GM12878 (cell line): ENCODE results near the gene SMIM20.

Experiments
- CBX3 ChIP-seq: fragments of 200-600 bp; sonication (generic); IDR thresholded peaks from 2 replicates; pipeline ENCODE4 v1.6.1; 2016; ENCODE audit warnings: low read depth, borderline replicate concordance
- CHD4 ChIP-seq: fragments of 200-600 bp; sonication (generic); IDR thresholded peaks from 2 replicates; pipeline ENCODE4 v1.6.1; 2016; ENCODE audit warnings: mild to moderate bottlenecking
- ELK1 ChIP-seq: IDR thresholded peaks from 2 replicates; pipeline ENCODE4 v1.6.1; 2012; ENCODE audit warnings: low read depth, low read length, improper control_type of control experiment
- KDM1A ChIP-seq: fragments of 200-600 bp; sonication (generic); IDR thresholded peaks from 2 replicates; pipeline ENCODE4 v1.6.1; 2016; ENCODE audit warnings: borderline replicate concordance
- NFIC ChIP-seq: IDR thresholded peaks from 2 replicates; pipeline ENCODE4 v1.6.1; 2012; ENCODE audit warnings: low read depth, mild to moderate bottlenecking, inconsistent platforms, low read length, moderate library complexity
- NKRF ChIP-seq: fragments of 450-650 bp; conservative IDR thresholded peaks from 2 replicates; pipeline ENCODE4 v1.6.1; 2017; ENCODE audit warnings: mild to moderate bottlenecking, moderate library complexity
- NRF1 ChIP-seq: conservative IDR thresholded peaks from 2 replicates; pipeline ENCODE4 v1.6.1; 2011; ENCODE audit warnings: mild to moderate bottlenecking, low read depth, low read length, improper control_type of control experiment
- RFX5 ChIP-seq: IDR thresholded peaks from 2 replicates; pipeline ENCODE4 v1.6.1; 2011; ENCODE audit warnings: low read depth, low read length, improper control_type of control experiment
- SMAD1 ChIP-seq: fragments of 450-650 bp; IDR thresholded peaks from 2 replicates; pipeline ENCODE4 v1.6.1; 2018; ENCODE audit warnings: mild to moderate bottlenecking, low read depth; ENCODE audit not compliant: partially characterized antibody
- SREBF2 ChIP-seq: IDR thresholded peaks from 2 replicates; pipeline ENCODE4 v1.6.1; 2012; ENCODE audit warnings: mild to moderate bottlenecking, low read length
- ZNF274 ChIP-seq: IDR thresholded peaks from one replicate; pipeline ENCODE4 v1.8.0; 2011; ENCODE audit not compliant: insufficient read length, insufficient read depth
- TF ChIP-seq, protein P1 (sequence below), 3 experiments: IDR thresholded peaks in 2 of 3; conservative IDR thresholded peaks in 1 of 3; 2 replicates each; pipeline ENCODE4 v1.5.1; 2011; ENCODE audit warnings: low read depth in 3 of 3, low read length in 3 of 3, mild to moderate bottlenecking in 3 of 3, control low read depth in 2 of 3, moderate library complexity in 2 of 3, inconsistent platforms in 1 of 3, mixed read lengths in 1 of 3; ENCODE audit not compliant: control insufficient read depth in 2 of 3, insufficient read depth in 1 of 3; ENCODE audit errors: extremely low read depth in 1 of 3

DNA sequence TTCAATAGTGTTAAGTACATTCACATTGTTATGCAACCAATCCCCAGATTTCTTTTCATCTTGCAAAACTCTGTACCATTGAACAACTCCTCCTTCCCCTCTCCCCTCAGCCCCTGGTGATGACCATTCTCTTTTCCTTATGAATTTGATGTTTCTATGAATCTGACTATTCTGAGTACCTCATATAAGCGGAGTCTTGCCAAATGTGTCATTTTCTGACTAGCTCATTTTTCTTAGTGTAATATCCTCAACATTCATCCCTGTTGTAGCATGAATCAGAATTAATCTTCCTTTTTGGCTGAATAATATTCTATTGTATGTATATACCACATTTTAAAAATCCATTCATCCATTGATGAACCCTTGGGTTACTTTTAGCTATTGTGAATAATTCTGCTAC lies 34.0 kb downstream of the SMIM20 start:
- TF ChIP-seq, protein P1, sequence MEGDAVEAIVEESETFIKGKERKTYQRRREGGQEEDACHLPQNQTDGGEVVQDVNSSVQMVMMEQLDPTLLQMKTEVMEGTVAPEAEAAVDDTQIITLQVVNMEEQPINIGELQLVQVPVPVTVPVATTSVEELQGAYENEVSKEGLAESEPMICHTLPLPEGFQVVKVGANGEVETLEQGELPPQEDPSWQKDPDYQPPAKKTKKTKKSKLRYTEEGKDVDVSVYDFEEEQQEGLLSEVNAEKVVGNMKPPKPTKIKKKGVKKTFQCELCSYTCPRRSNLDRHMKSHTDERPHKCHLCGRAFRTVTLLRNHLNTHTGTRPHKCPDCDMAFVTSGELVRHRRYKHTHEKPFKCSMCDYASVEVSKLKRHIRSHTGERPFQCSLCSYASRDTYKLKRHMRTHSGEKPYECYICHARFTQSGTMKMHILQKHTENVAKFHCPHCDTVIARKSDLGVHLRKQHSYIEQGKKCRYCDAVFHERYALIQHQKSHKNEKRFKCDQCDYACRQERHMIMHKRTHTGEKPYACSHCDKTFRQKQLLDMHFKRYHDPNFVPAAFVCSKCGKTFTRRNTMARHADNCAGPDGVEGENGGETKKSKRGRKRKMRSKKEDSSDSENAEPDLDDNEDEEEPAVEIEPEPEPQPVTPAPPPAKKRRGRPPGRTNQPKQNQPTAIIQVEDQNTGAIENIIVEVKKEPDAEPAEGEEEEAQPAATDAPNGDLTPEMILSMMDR (IDR thresholded peaks at IDR 0.05 in 2 of 3, conservative IDR thresholded peaks at IDR 0.05 in 1 of 3; ENCODE audit: control insufficient read depth in 2 of 3, extremely low read depth in 1 of 3, insufficient read depth in 1 of 3, low read depth in 3 of 3, low read length in 3 of 3): no peak
- no peak for TF ChIP-seq RFX5
- no peak for TF ChIP-seq ZNF274
- TF ChIP-seq SREBF2: no peak
- TF ChIP-seq NRF1: no peak
- no peak for TF ChIP-seq KDM1A
- no peak for TF ChIP-seq CHD4
- no peak for TF ChIP-seq ELK1
- TF ChIP-seq NKRF: no peak
- TF ChIP-seq NFIC: no peak
- TF ChIP-seq CBX3: no peak
- TF ChIP-seq SMAD1: no peak
